Bone marrow (tissue), 2 donors: ENCODE results near the gene EIF2S3.
"Not testable (repeated sequence)": the region's sequence is repeated elsewhere in the genome, so short reads cannot be mapped to it uniquely, and the experiment has no call there.

Experiments used
- DNase-seq, 2 donors: peaks; one replicate each; lab custom pipeline; 2025; lab: John Stamatoyannopoulos, UW

Gene EIF2S3

GRCh38 chrX:24050522-24051318 is 4.0 kb upstream of the EIF2S3 start:
- DNase-seq: not testable (repeated sequence)

- no peak for DNase-seq
Measured at GRCh38 chrX:24055043-24055356, 244 bp downstream of the EIF2S3 start.

- no peak for DNase-seq
Measured at GRCh38 chrX:24063488-24063887, 8.7 kb downstream of the EIF2S3 start.

GRCh38 chrX:24069877-24070276 is 15.1 kb downstream of the EIF2S3 start:
- no peak for DNase-seq

- DNase-seq: no peak
Measured at GRCh38 chrX:24079411-24079810, 24.7 kb downstream of the EIF2S3 start.

GRCh38 chrX:24080245-24080644 is 25.5 kb downstream of the EIF2S3 start:
- not testable (repeated sequence) for DNase-seq

GRCh38 chrX:24080704-24081103 is 25.9 kb downstream of the EIF2S3 start:
- no peak for DNase-seq

- peak in 1 of 2 donors; percentile 38 for DNase-seq
Measured at GRCh38 chrX:24081661-24082154, 27.0 kb downstream of the EIF2S3 start.

- DNase-seq: no peak
Measured at GRCh38 chrX:24082447-24082846, 27.7 kb downstream of the EIF2S3 start.

- no peak for DNase-seq
Measured at GRCh38 chrX:24085101-24085500, 30.3 kb downstream of the EIF2S3 start.

- DNase-seq: no peak
Measured at GRCh38 chrX:24090300-24091200, 35.8 kb downstream of the EIF2S3 start.

GRCh38 chrX:24093746-24094145 is 39.0 kb downstream of the EIF2S3 start:
- no peak for DNase-seq

- no peak for DNase-seq
Measured at GRCh38 chrX:24097741-24098260, 43.0 kb downstream of the EIF2S3 start.

GRCh38 chrX:24098932-24099331 is 44.2 kb downstream of the EIF2S3 start:
- no peak for DNase-seq

GRCh38 chrX:24099394-24099793 is 44.6 kb downstream of the EIF2S3 start:
- DNase-seq: no peak

- DNase-seq: no peak
Measured at GRCh38 chrX:24100713-24101112, 46.0 kb downstream of the EIF2S3 start.

GRCh38 chrX:24110069-24110468 is 55.3 kb downstream of the EIF2S3 start:
- no peak for DNase-seq

GRCh38 chrX:24113181-24113580 is 58.4 kb downstream of the EIF2S3 start:
- DNase-seq: no peak

GRCh38 chrX:24117258-24117657 is 62.5 kb downstream of the EIF2S3 start:
- DNase-seq: no peak

- no peak for DNase-seq
Measured at GRCh38 chrX:24124244-24124799, 69.6 kb downstream of the EIF2S3 start.

- DNase-seq: no peak
Measured at GRCh38 chrX:24125028-24125612, 70.4 kb downstream of the EIF2S3 start.
